Measurements from ENCODE around the gene WDPCP.

- TF ChIP-seq CTCF (IDR thresholded peaks at IDR 0.05) (no peak), POLR2A (IDR thresholded peaks at IDR 0.05) (no peak), POLR2AphosphoS5 (IDR thresholded peaks at IDR 0.05) (no peak)
Observed at GRCh38 chr2:63530704-63531279, 57.5 kb downstream of the WDPCP start.
